ENCODE results near the gene JAM2. TPM values are rescaled to one million over a fixed set of nuclear protein-coding genes. Genes with fewer than 3 reads are reported as not detected.

The JAM2 gene
- total RNA-seq, 1 experiment from 2014 or later: 4.8 TPM

- no peaks in the 10 kb centered on the region; the same call in 1 of the 2 replicates for H3K27me3 Mint-ChIP-seq (ENCODE audit: low read depth)
- H3K4me1 Mint-ChIP-seq: peaks cover 6% of the 10 kb centered on the region
- ATAC-seq (no peak), DNase-seq (ENCODE audit: low spot score) (no peak)
- TF ChIP-seq FOXK1 (CRISPR knock-in tag; IDR thresholded peaks at IDR 0.05) (no peak), NFATC4 (CRISPR knock-in tag; IDR thresholded peaks at IDR 0.05) (no peak), ARID4B (CRISPR knock-in tag; IDR thresholded peaks at IDR 0.05; ENCODE audit: borderline replicate concordance) (no peak), NFYB (CRISPR knock-in tag; conservative IDR thresholded peaks at IDR 0.05; ENCODE audit: low read depth) (no peak), FOXP4 (CRISPR knock-in tag; IDR thresholded peaks at IDR 0.05) (no peak), IRF2 (CRISPR knock-in tag; IDR thresholded peaks at IDR 0.05; ENCODE audit: borderline replicate concordance, low read depth) (no peak), ZNF138 (CRISPR knock-in tag; conservative IDR thresholded peaks at IDR 0.05) (no peak), IRF1 (CRISPR knock-in tag; IDR thresholded peaks at IDR 0.05) (no peak), ELF4 (CRISPR knock-in tag; IDR thresholded peaks at IDR 0.05; ENCODE audit: low read depth) (no peak), ZNF423 (CRISPR knock-in tag; IDR thresholded peaks at IDR 0.05) (no peak), USF1 (CRISPR knock-in tag; IDR thresholded peaks at IDR 0.05) (no peak), ETV6 (CRISPR knock-in tag; IDR thresholded peaks at IDR 0.05) (no peak), ZNF232 (CRISPR knock-in tag; IDR thresholded peaks at IDR 0.05) (no peak), SMAD4 (CRISPR knock-in tag; IDR thresholded peaks at IDR 0.05) (no peak), ERG (CRISPR knock-in tag; IDR thresholded peaks at IDR 0.05) (no peak), TCF7 (CRISPR knock-in tag; IDR thresholded peaks at IDR 0.05; ENCODE audit: low read depth) (no peak), ZNF317 (CRISPR knock-in tag; IDR thresholded peaks at IDR 0.05; ENCODE audit: borderline replicate concordance, low read depth) (no peak), HMGXB4 (CRISPR knock-in tag; IDR thresholded peaks at IDR 0.05) (no peak), CTCF (IDR thresholded peaks at IDR 0.05) (no peak)
- H3K4me3 Mint-ChIP-seq: no peak overlapping the region
- POLR2A ChIA-PET: no interaction called here
- no peak overlapping the region for H3K27ac Mint-ChIP-seq
- CTCF ChIA-PET: interaction anchor here (1.0 to 1.3 kb wide), 2 partner anchors 93 to 101 kb away, joined by 4 to 5 read pairs; no protein-coding TSS in a partner anchor
- peaks cover 10% of the 10 kb centered on the region for H3K36me3 Mint-ChIP-seq
- H3K9me3 Mint-ChIP-seq: peaks cover 17% of the 10 kb centered on the region
Observed at GRCh38 chr21:25700741-25701140, 61.7 kb downstream of the JAM2 start.

Measured in WTC11 (cell line).